H1 (cell line): ENCODE data around the gene AGAP1. TPM values are rescaled to one million over a fixed set of nuclear protein-coding genes. Genes with fewer than 3 reads are reported as not detected.

ENCODE experiments used
- CTCF ChIA-PET: fragments of 300-600 bp; sonication (Branson Sonifier 250); formaldehyde crosslinking; loops from one replicate; lab custom pipeline; 2021; ENCODE audit not compliant: partially characterized antibody; lab: Charles Lee
- POLR2A ChIA-PET: fragments of 300-600 bp; sonication (Branson Sonifier 250); formaldehyde crosslinking; loops from one replicate; lab custom pipeline; 2021; ENCODE audit warnings: inconsistent platforms; ENCODE audit not compliant: partially characterized antibody; lab: Charles Lee
- DNase-seq, 2 experiments: peaks; one replicate each; pipeline versions ENCODE4 v3.0.0 to v3.0.0-alpha.2; 2010 to 2022; ENCODE audit warnings: low spot score in 2 of 2, low read depth in 1 of 2, mixed read lengths in 1 of 2
- FAIRE-seq: peaks from 2 replicates; lab custom pipeline; 2011; peaks lifted over from hg19 to GRCh38; lab: Jason Lieb, UNC
- H2AFZ ChIP-seq: 2 replicates; pipeline ENCODE4 v1.8.1; 2012; ENCODE audit warnings: low read length, inconsistent platforms
- H2AK5ac ChIP-seq: 2 replicates; pipeline ENCODE4 v1.6.1; 2013; ENCODE audit warnings: low read depth, low read length
- H2BK120ac ChIP-seq: replicated peaks from 2 replicates; pipeline ENCODE3; 2013; ENCODE audit warnings: low read depth, low read length, inconsistent platforms
- H2BK12ac ChIP-seq: 2 replicates; pipeline ENCODE4 v1.6.1; 2013; ENCODE audit warnings: low read depth, low read length
- H2BK15ac ChIP-seq: 2 replicates; pipeline ENCODE4 v1.6.1; 2013; ENCODE audit warnings: low read length
- H2BK20ac ChIP-seq: 2 replicates; pipeline ENCODE4 v1.6.1; 2013; ENCODE audit warnings: low read length
- H2BK5ac ChIP-seq: 2 replicates; pipeline ENCODE4 v1.6.1; 2013; ENCODE audit warnings: low read depth, low read length
- H3K14ac ChIP-seq: 2 replicates; pipeline ENCODE4 v1.6.1; 2013; ENCODE audit warnings: inconsistent platforms; ENCODE audit not compliant: insufficient read length
- H3K18ac ChIP-seq: 2 replicates; pipeline ENCODE4 v1.6.1; 2013; ENCODE audit warnings: low read length; ENCODE audit errors: extremely low read depth
- H3K23ac ChIP-seq: 2 replicates; pipeline ENCODE4 v1.6.1; 2013; ENCODE audit warnings: inconsistent platforms; ENCODE audit not compliant: insufficient read length
- H3K23me2 ChIP-seq: 2 replicates; pipeline ENCODE4 v1.6.1; 2013; ENCODE audit warnings: low read depth, low read length
- H3K27ac ChIP-seq: 2 replicates; pipeline ENCODE4 v1.6.1; 2011; ENCODE audit warnings: low read depth, low read length, inconsistent platforms
- H3K27me3 ChIP-seq, 4 experiments: replicated peaks in 1 of 4; 1 replicate in 1 of 4; 2 replicates in 3 of 4; pipeline versions ENCODE4 v1.6.1 to v1.8.1; 2011 to 2013; ENCODE audit warnings: low read length in 3 of 4, mild to moderate bottlenecking in 3 of 4, inconsistent platforms in 2 of 4, mixed read lengths in 2 of 4, moderate library complexity in 1 of 4; ENCODE audit not compliant: control insufficient read depth in 3 of 4, insufficient read depth in 3 of 4; ENCODE audit errors: extremely low read depth in 1 of 4
- H3K36me3 ChIP-seq, 4 experiments: 2 replicates each; pipeline versions ENCODE4 v1.6.1 to v1.8.1; 2011 to 2013; ENCODE audit warnings: mild to moderate bottlenecking in 4 of 4, low read length in 3 of 4, moderate library complexity in 2 of 4, control low read depth in 1 of 4, inconsistent platforms in 1 of 4; ENCODE audit not compliant: insufficient read depth in 4 of 4, control insufficient read depth in 2 of 4
- H3K4ac ChIP-seq: replicated peaks from 2 replicates; pipeline ENCODE3; 2013; ENCODE audit warnings: low read length, low read depth, mixed read lengths, inconsistent platforms; ENCODE audit not compliant: insufficient read length
- H3K4me1 ChIP-seq, 4 experiments: replicated peaks in 1 of 4; 1 replicate in 1 of 4; 2 replicates in 3 of 4; pipeline versions ENCODE4 v1.6.1 to v1.8.1; 2011 to 2013; ENCODE audit warnings: low read length in 3 of 4, inconsistent platforms in 2 of 4, mixed read lengths in 1 of 4; ENCODE audit not compliant: insufficient read depth in 4 of 4, control insufficient read depth in 3 of 4
- H3K4me2 ChIP-seq, 2 experiments: 2 replicates each; pipeline versions ENCODE4 v1.6.1 to v1.8.1; 2011 to 2013; ENCODE audit warnings: low read depth in 2 of 2, low read length in 2 of 2, control low read depth in 1 of 2, inconsistent platforms in 1 of 2, mild to moderate bottlenecking in 1 of 2; ENCODE audit not compliant: insufficient read depth in 1 of 2
- H3K4me3 ChIP-seq, 4 experiments: fragments of 200-600, 300-600 bp in 1 of 4; sonication (generic), shearing (Covaris generic), sonication (Bioruptor Twin) in 1 of 4; 2 replicates each; pipeline versions ENCODE4 v1.5.1 to v1.8.1; 2011 to 2016; ENCODE audit warnings: low read length in 4 of 4, low read depth in 3 of 4, control low read depth in 2 of 4, inconsistent platforms in 2 of 4, mild to moderate bottlenecking in 2 of 4, mixed read lengths in 1 of 4, moderate library complexity in 1 of 4; ENCODE audit not compliant: insufficient read depth in 2 of 4; ENCODE audit errors: extremely low read depth in 1 of 4
- H3K56ac ChIP-seq: replicated peaks from 2 replicates; pipeline ENCODE3; 2013; ENCODE audit warnings: low read depth, mild to moderate bottlenecking, mixed read lengths, low read length, inconsistent platforms; ENCODE audit not compliant: insufficient read length
- H3K79me1 ChIP-seq: 2 replicates; pipeline ENCODE4 v1.6.1; 2013; ENCODE audit warnings: low read depth, low read length, control low read depth
- H3K79me2 ChIP-seq, 2 experiments: 2 replicates each; pipeline versions ENCODE4 v1.6.1 to v1.8.1; 2012 to 2013; ENCODE audit warnings: low read length in 2 of 2, mild to moderate bottlenecking in 2 of 2, inconsistent platforms in 1 of 2; ENCODE audit not compliant: insufficient read depth in 2 of 2, control insufficient read depth in 1 of 2
- H3K9ac ChIP-seq, 4 experiments: replicated peaks in 1 of 4; 1 replicate in 1 of 4; 2 replicates in 3 of 4; pipeline versions ENCODE4 v1.6.1 to v1.8.1; 2011 to 2013; ENCODE audit warnings: low read depth in 3 of 4, low read length in 3 of 4, control low read depth in 2 of 4, mild to moderate bottlenecking in 2 of 4, moderate library complexity in 2 of 4, inconsistent platforms in 1 of 4; ENCODE audit errors: extremely low read depth in 1 of 4
- H3K9me3 ChIP-seq, 2 experiments: 2 replicates each; pipeline versions ENCODE4 v1.6.1 to v1.8.1; 2012 to 2013; ENCODE audit warnings: mild to moderate bottlenecking in 2 of 2, moderate library complexity in 2 of 2, control low read depth in 1 of 2, inconsistent platforms in 1 of 2, low read depth in 1 of 2, low read length in 1 of 2, mixed read lengths in 1 of 2; ENCODE audit not compliant: insufficient read depth in 2 of 2
- H4K20me1 ChIP-seq, 2 experiments: replicated peaks in 1 of 2; 2 replicates each; pipeline versions ENCODE3 to v1.8.1; 2011 to 2013; ENCODE audit warnings: inconsistent platforms in 2 of 2, low read length in 2 of 2, mild to moderate bottlenecking in 1 of 2; ENCODE audit not compliant: insufficient read depth in 2 of 2, control insufficient read depth in 1 of 2
- H4K5ac ChIP-seq: 2 replicates; pipeline ENCODE4 v1.6.1; 2013; ENCODE audit warnings: low read length, low read depth, mixed read lengths, inconsistent platforms; ENCODE audit not compliant: insufficient read length
- H4K8ac ChIP-seq: 2 replicates; pipeline ENCODE4 v1.8.0; 2013; ENCODE audit warnings: mild to moderate bottlenecking, moderate library complexity, low read length, inconsistent platforms; ENCODE audit not compliant: insufficient read depth; ENCODE audit errors: extremely low read depth
- H4K91ac ChIP-seq: replicated peaks from 2 replicates; pipeline ENCODE3; 2013; ENCODE audit warnings: low read length, mixed read lengths, inconsistent platforms; ENCODE audit not compliant: insufficient read length
- SIN3A ChIP-seq, 2 experiments: IDR thresholded peaks in 1 of 2; conservative IDR thresholded peaks in 1 of 2; 2 replicates each; pipeline ENCODE4 v1.6.1; 2011 to 2012; ENCODE audit warnings: low read length in 2 of 2, improper control_type of control experiment in 1 of 2, low read depth in 1 of 2, mild to moderate bottlenecking in 1 of 2
- SRF ChIP-seq: IDR thresholded peaks from 2 replicates; pipeline ENCODE4 v1.6.1; 2011; ENCODE audit warnings: mild to moderate bottlenecking, low read depth, low read length, moderate library complexity
- WGBS, 2 experiments: shearing (Covaris generic) in 1 of 2; methylation state at CpG; one replicate each; pipeline versions ENCODE4 v1.1.6 to v1.1.7; 2013 to 2015; ENCODE audit warnings: low lambda C conversion rate in 2 of 2, mixed read lengths in 2 of 2, inconsistent platforms in 1 of 2, low coverage in 1 of 2, missing lambda C conversion rate in 1 of 2; ENCODE audit not compliant: insufficient replicate concordance in 2 of 2, insufficient coverage in 1 of 2, insufficient read length in 1 of 2; ENCODE audit errors: extremely low coverage in 1 of 2, missing lambda C conversion rate in 1 of 2; 5-methylcytosine and 5-hydroxymethylcytosine counted together
- polyA plus RNA-seq, 7 experiments: library from polyadenylated mRNA; depleted of rRNA in 3 of 7; stranded (reverse) in 5 of 7; unstranded in 2 of 7; fragments of >200 nt in 5 of 7; fragments of 200-250 nt in 2 of 7; gene quantifications; 1 replicate in 5 of 7; 2 replicates in 1 of 7; 4 replicates in 1 of 7; pipeline versions ENCODE4 v1.2.1 to v1.2.3, GENCODE V29; 2011 to 2013; ENCODE audit warnings: missing spikeins in 2 of 7, mixed read lengths in 2 of 7
- total RNA-seq: library from RNA; stranded (reverse); fragmentation: NEBNext Ultra II Directional; extraction: Animal tissue kit (Norgen Biotek cat#: 25700); gene quantifications from 2 replicates; pipeline ENCODE4 v1.2.1, GENCODE V29; 2021

The AGAP1 gene
- total and polyA plus RNA-seq, 2 of the 8 experiments (the other 6 are each of a cell fraction or from before 2014, with no cell fraction given), result 18.1 to 39.4 TPM

DNA sequence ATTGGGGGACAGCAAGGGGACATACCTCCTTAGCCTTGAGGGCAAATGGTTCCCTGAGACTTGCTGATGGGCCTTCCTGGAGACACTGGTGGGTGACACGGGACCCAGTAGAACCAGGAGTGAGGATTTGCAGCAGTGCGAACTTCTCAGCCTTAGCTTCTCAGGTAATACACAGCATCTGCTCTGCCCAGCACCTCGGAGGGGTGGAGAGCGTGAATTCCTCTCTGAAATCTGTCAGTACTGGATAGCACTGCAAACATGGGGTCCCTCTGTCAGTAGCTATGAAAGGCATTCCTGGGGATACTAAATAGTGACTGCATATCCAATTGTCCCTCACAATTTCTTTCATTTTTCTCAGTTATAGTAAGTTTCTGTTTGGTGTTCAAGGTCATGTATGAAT, 522.7 kb downstream of the AGAP1 start:
- no peak overlapping the region for H3K14ac ChIP-seq
- no peak overlapping the region for H3K9ac ChIP-seq
- H3K4me2 ChIP-seq, result no peak overlapping the region
- H4K8ac ChIP-seq, result no peak overlapping the region
- H3K18ac ChIP-seq, result no peak overlapping the region; the same call in 1 of the 2 replicates
- no peaks in the 10 kb centered on the region for H3K79me1 ChIP-seq
- H2BK15ac ChIP-seq, result no peak overlapping the region
- no peak overlapping the region for H2AK5ac ChIP-seq
- no peaks in the 10 kb centered on the region; a peak in 1 of 8 replicates for H3K36me3 ChIP-seq
- no peaks in the 10 kb centered on the region for H3K79me2 ChIP-seq
- H2BK20ac ChIP-seq, result no peak overlapping the region
- H3K23ac ChIP-seq, result no peak overlapping the region
- no peak overlapping the region for H2BK5ac ChIP-seq
- no peak overlapping the region for H3K56ac ChIP-seq
- H4K5ac ChIP-seq, result no peak overlapping the region
- H3K23me2 ChIP-seq, result no peaks in the 10 kb centered on the region
- CTCF ChIA-PET, result no interaction called here
- peak; percentile 28 to 33; a peak in 1 of 4 replicates for TF ChIP-seq SIN3A (conservative IDR thresholded peaks at IDR 0.05 in 1 of 2, IDR thresholded peaks at IDR 0.05 in 1 of 2; ENCODE audit: low read depth in 1 of 2, low read length in 2 of 2)
- TF ChIP-seq SRF, result no peak
- H3K4me3 ChIP-seq, result no peak overlapping the region
- FAIRE-seq (no peak), DNase-seq (no peak)
- no peak overlapping the region for H3K27ac ChIP-seq
- H3K4ac ChIP-seq, result no peak overlapping the region
- no peak overlapping the region for H2BK120ac ChIP-seq
- WGBS, 2 experiments, result 86% methylated on average over 4 of the region's 4 CpGs; no CpG with 5 or more reads in 1 of the 2 experiments
- H3K4me1 ChIP-seq, result peaks cover 11 to 30% (median 24%) of the 10 kb centered on the region in 4 experiments
- no peaks in the 10 kb centered on the region for H3K9me3 ChIP-seq
- H4K20me1 ChIP-seq, result no peaks in the 10 kb centered on the region
- no peak overlapping the region for H4K91ac ChIP-seq
- 0 out of 7 replicates have a peak, but pooled peaks cover 0 to 2% (median 0%) of the 10 kb centered on the region in 4 experiments for H3K27me3 ChIP-seq
- no peak overlapping the region for H2AFZ ChIP-seq
- H2BK12ac ChIP-seq, result no peak overlapping the region; the same call in 1 of the 2 replicates
- POLR2A ChIA-PET, result interaction anchor here (1.2 kb wide), 1 partner anchor 10 kb away, joined by 3 read pairs; no protein-coding TSS in a partner anchor
